ENCODE results near the gene HCFC1R1.

HCFC1R1 gene

GRCh38 chr16:2986623-2987188 lies 37.0 kb downstream of the HCFC1R1 start:
- ChIA-PET POLR2A (interaction anchor here (1.1 kb wide), 1 partner anchor 42 kb away, joined by 9 read pairs; no protein-coding TSS in a partner anchor), CTCF (interaction anchor here (1.0 to 1.9 kb wide), 2 partner anchors 60 kb away, joined by 4 to 7 read pairs; no protein-coding TSS in a partner anchor)
- no peaks in the 10 kb centered on the region for H3K36me3 ChIP-seq (ENCODE audit: control insufficient read depth in 2 of 2, insufficient read depth in 1 of 2, low read length in 2 of 2)
- no peak overlapping the region for H3K27ac ChIP-seq (ENCODE audit: extremely low read depth, low read depth, low read length)
- TF ChIP-seq PRDM10 (tag by site-specific recombination; IDR thresholded peaks at IDR 0.05) (peak; percentile 39; the same call in 1 of the 2 replicates), ZFHX2 (tag by site-specific recombination; conservative IDR thresholded peaks at IDR 0.05) (peak; percentile 90), ZBTB6 (tag by site-specific recombination; IDR thresholded peaks at IDR 0.05) (no peak), ZNF529 (tag by site-specific recombination; IDR thresholded peaks at IDR 0.05; ENCODE audit: insufficient replicate concordance) (no peak), ZNF280D (tag by site-specific recombination; IDR thresholded peaks at IDR 0.05) (no peak), ZNF692 (tag by site-specific recombination; IDR thresholded peaks at IDR 0.05) (no peak), ZNF639 (tag by site-specific recombination; IDR thresholded peaks at IDR 0.05) (no peak), ZBTB20 (tag by site-specific recombination; IDR thresholded peaks at IDR 0.05) (no peak), ZNF362 (tag by site-specific recombination; IDR thresholded peaks at IDR 0.05) (no peak), HIC1 (tag by site-specific recombination; IDR thresholded peaks at IDR 0.05) (peak; percentile 53; the same call in 1 of the 2 replicates), ZIC2 (tag by site-specific recombination; IDR thresholded peaks at IDR 0.05) (peak; percentile 83), PRDM6 (tag by site-specific recombination; IDR thresholded peaks at IDR 0.05) (no peak), ZNF701 (tag by site-specific recombination; IDR thresholded peaks at IDR 0.05) (no peak), EGR2 (tag by site-specific recombination; IDR thresholded peaks at IDR 0.05; ENCODE audit: low read depth) (peak; percentile 87), ZNF423 (tag by site-specific recombination; IDR thresholded peaks at IDR 0.05) (no peak), ZNF2 (tag by site-specific recombination; IDR thresholded peaks at IDR 0.05) (no peak), ZNF169 (tag by site-specific recombination; IDR thresholded peaks at IDR 0.05) (no peak), ZNF175 (tag by site-specific recombination; IDR thresholded peaks at IDR 0.05) (no peak), ZNF473 (tag by site-specific recombination; IDR thresholded peaks at IDR 0.05) (no peak)
- H3K4me3 ChIP-seq (ENCODE audit: low read depth, low read length): no peak overlapping the region
- no peaks in the 10 kb centered on the region for H3K9me3 ChIP-seq (ENCODE audit: control insufficient read depth, insufficient read depth, low read depth, low read length)
- H3K4me1 ChIP-seq (ENCODE audit: control insufficient read depth, insufficient read depth, low read length): no peaks in the 10 kb centered on the region; the same call in 1 of the 2 replicates

Measured in HEK293 (cell line).